Measurements from ENCODE around the gene IRF2BP1.
A peak's percentile ranks its signal among the peaks of the same experiment; 100 is the strongest.

IRF2BP1 gene

GRCh38 chr19:45863840-45864628 is 21.9 kb downstream of the IRF2BP1 start, which contains the start of gene FOXA3:
FOXA3 (plus strand) TSS chr19:45864326; CDS start chr19:45864457, 131 bp downstream.
- no peaks in the 10 kb centered on the region for H3K36me3 ChIP-seq (replicated peaks; ENCODE audit: insufficient read depth, low read length)
- H4K20me1 ChIP-seq (ENCODE audit: insufficient read depth, low read length) = no peaks in the 10 kb centered on the region
- H3K79me2 ChIP-seq (ENCODE audit: low read length) = peaks cover 39% of the 10 kb centered on the region
- H3F3A ChIP-seq (ENCODE audit: insufficient read depth, low read length) = peaks cover 13% of the 10 kb centered on the region
- no peaks in the 10 kb centered on the region for H3K9me2 ChIP-seq (replicated peaks; ENCODE audit: insufficient read depth, low read length)
- H3K4me1 ChIP-seq (ENCODE audit: low read length) = 0 out of 2 replicates have a peak, but pooled peaks cover 4% of the 10 kb centered on the region
- peak within 1 kb of the TSS; percentile 95 for H3K4me2 ChIP-seq (ENCODE audit: low read depth, low read length)
- no peak within 1 kb of the TSS for H3K27ac ChIP-seq (ENCODE audit: low read length)
- H3K4me3 ChIP-seq (ENCODE audit: low read length) = peak within 1 kb of the TSS; percentile 89
- DNase-seq = peak; percentile 53
- peak within 1 kb of the TSS; percentile 89 for H2AFZ ChIP-seq (ENCODE audit: low read length)
- TF ChIP-seq EZH2phosphoT487 (IDR thresholded peaks at IDR 0.05; ENCODE audit: low read length) (no peak), EZH2 (optimal IDR thresholded peaks at IDR 0.05; ENCODE audit: low read depth, low read length) (peak; percentile 63), CTCF (IDR thresholded peaks at IDR 0.05; ENCODE audit: low read length) (peak; percentile 55)
- H3K27me3 ChIP-seq (replicated peaks; ENCODE audit: insufficient read depth, low read length) = peaks cover 53% of the 10 kb centered on the region
- H3K9ac ChIP-seq (ENCODE audit: low read length) = no peak within 1 kb of the TSS; the same call in 1 of the 2 replicates
- H3K9me3 ChIP-seq (replicated peaks; ENCODE audit: insufficient read depth, low read length) = no peaks in the 10 kb centered on the region

GRCh38 chr19:45863335-45863839 is 22.6 kb downstream of the IRF2BP1 start:
- peak overlapping the region; percentile 89 for H3K4me3 ChIP-seq (ENCODE audit: low read length)
- no peaks in the 10 kb centered on the region for H3K9me2 ChIP-seq (replicated peaks; ENCODE audit: insufficient read depth, low read length)
- H4K20me1 ChIP-seq (ENCODE audit: insufficient read depth, low read length) = no peaks in the 10 kb centered on the region
- H3K9me3 ChIP-seq (replicated peaks; ENCODE audit: insufficient read depth, low read length) = no peaks in the 10 kb centered on the region
- 0 out of 2 replicates have a peak, but pooled peaks cover 4% of the 10 kb centered on the region for H3K4me1 ChIP-seq (ENCODE audit: low read length)
- H3K36me3 ChIP-seq (replicated peaks; ENCODE audit: insufficient read depth, low read length) = no peaks in the 10 kb centered on the region
- peaks cover 43% of the 10 kb centered on the region for H3K79me2 ChIP-seq (ENCODE audit: low read length)
- H3K4me2 ChIP-seq (ENCODE audit: low read depth, low read length) = peak overlapping the region; percentile 95
- H2AFZ ChIP-seq (ENCODE audit: low read length) = peak overlapping the region; percentile 89
- no peak overlapping the region for H3K27ac ChIP-seq (ENCODE audit: low read length)
- no peak for DNase-seq
- peaks cover 13% of the 10 kb centered on the region for H3F3A ChIP-seq (ENCODE audit: insufficient read depth, low read length)
- H3K9ac ChIP-seq (ENCODE audit: low read length) = no peak overlapping the region; the same call in 1 of the 2 replicates
- H3K27me3 ChIP-seq (replicated peaks; ENCODE audit: insufficient read depth, low read length) = peaks cover 48% of the 10 kb centered on the region
- no peak for TF ChIP-seq EZH2 (optimal IDR thresholded peaks at IDR 0.05; ENCODE audit: low read depth, low read length)
- no peak for TF ChIP-seq CTCF (IDR thresholded peaks at IDR 0.05; ENCODE audit: low read length)
- TF ChIP-seq EZH2phosphoT487 (IDR thresholded peaks at IDR 0.05; ENCODE audit: low read length) = no peak

- Histone ChIP-seq H3K27ac (ENCODE audit: low read length) (peak within 1 kb of the TSS; percentile 64; the same call in 1 of the 2 replicates), H3F3A (ENCODE audit: insufficient read depth, low read length) (peaks cover 13% of the 10 kb centered on the region), H3K79me2 (ENCODE audit: low read length) (peaks cover 49% of the 10 kb centered on the region), H3K9me3 (replicated peaks; ENCODE audit: insufficient read depth, low read length) (no peaks in the 10 kb centered on the region), H3K36me3 (replicated peaks; ENCODE audit: insufficient read depth, low read length) (no peaks in the 10 kb centered on the region), H3K9ac (ENCODE audit: low read length) (peak within 1 kb of the TSS; percentile 77), H3K4me1 (ENCODE audit: low read length) (0 out of 2 replicates have a peak, but pooled peaks cover 4% of the 10 kb centered on the region), H3K9me2 (replicated peaks; ENCODE audit: insufficient read depth, low read length) (no peaks in the 10 kb centered on the region), H3K27me3 (replicated peaks; ENCODE audit: insufficient read depth, low read length) (peaks cover 42% of the 10 kb centered on the region), H3K4me2 (ENCODE audit: low read depth, low read length) (peak within 1 kb of the TSS; percentile 95), H3K4me3 (ENCODE audit: low read length) (peak within 1 kb of the TSS; percentile 89), H2AFZ (ENCODE audit: low read length) (peak within 1 kb of the TSS; percentile 89), H4K20me1 (ENCODE audit: insufficient read depth, low read length) (no peaks in the 10 kb centered on the region)
- DNase-seq = peak; percentile 98
- no peak for TF ChIP-seq EZH2 (optimal IDR thresholded peaks at IDR 0.05; ENCODE audit: low read depth, low read length)
- no peak for TF ChIP-seq EZH2phosphoT487 (IDR thresholded peaks at IDR 0.05; ENCODE audit: low read length)
- TF ChIP-seq CTCF (IDR thresholded peaks at IDR 0.05; ENCODE audit: low read length) = no peak
These were observed 23.2 kb downstream of the IRF2BP1 start, which contains the start of gene SYMPK for GRCh38 chr19:45862564-45863334. SYMPK (minus strand) TSS chr19:45863147; CDS start chr19:45854495, 8,652 bp downstream.
